Stimulated activated CD4-positive, alpha-beta T cell treated with anti-CD3 and anti-CD28 coated beads, TNF-alpha, amount 100 ng/mL, for 48 hours (primary cell): Measurements from ENCODE around the gene CX3CL1.
"Not testable (repeated sequence)": the region's sequence is repeated elsewhere in the genome, so short reads cannot be mapped to it uniquely, and the experiment has no call there.

ENCODE experiments used
- DNase-seq, 3 donors: peaks; one replicate each; pipeline ENCODE4 v3.0.0-alpha.2; 2020; ENCODE audit warnings: low read depth in 3 of 3

Gene CX3CL1

DNA sequence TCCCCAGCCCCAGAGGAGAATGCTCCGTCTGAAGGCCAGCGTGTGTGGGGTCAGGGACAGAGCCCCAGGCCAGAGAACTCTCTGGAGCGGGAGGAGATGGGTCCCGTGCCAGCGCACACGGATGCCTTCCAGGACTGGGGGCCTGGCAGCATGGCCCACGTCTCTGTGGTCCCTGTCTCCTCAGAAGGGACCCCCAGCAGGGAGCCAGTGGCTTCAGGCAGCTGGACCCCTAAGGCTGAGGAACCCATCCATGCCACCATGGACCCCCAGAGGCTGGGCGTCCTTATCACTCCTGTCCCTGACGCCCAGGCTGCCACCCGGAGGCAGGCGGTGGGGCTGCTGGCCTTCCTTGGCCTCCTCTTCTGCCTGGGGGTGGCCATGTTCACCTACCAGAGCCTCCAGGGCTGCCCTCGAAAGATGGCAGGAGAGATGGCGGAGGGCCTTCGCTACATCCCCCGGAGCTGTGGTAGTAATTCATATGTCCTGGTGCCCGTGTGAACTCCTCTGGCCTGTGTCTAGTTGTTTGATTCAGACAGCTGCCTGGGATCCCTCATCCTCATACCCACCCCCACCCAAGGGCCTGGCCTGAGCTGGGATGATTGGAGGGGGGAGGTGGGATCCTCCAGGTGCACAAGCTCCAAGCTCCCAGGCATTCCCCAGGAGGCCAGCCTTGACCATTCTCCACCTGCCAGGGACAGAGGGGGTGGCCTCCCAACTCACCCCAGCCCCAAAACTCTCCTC is 10.4 kb downstream of the CX3CL1 start:
- no peak for DNase-seq

DNA sequence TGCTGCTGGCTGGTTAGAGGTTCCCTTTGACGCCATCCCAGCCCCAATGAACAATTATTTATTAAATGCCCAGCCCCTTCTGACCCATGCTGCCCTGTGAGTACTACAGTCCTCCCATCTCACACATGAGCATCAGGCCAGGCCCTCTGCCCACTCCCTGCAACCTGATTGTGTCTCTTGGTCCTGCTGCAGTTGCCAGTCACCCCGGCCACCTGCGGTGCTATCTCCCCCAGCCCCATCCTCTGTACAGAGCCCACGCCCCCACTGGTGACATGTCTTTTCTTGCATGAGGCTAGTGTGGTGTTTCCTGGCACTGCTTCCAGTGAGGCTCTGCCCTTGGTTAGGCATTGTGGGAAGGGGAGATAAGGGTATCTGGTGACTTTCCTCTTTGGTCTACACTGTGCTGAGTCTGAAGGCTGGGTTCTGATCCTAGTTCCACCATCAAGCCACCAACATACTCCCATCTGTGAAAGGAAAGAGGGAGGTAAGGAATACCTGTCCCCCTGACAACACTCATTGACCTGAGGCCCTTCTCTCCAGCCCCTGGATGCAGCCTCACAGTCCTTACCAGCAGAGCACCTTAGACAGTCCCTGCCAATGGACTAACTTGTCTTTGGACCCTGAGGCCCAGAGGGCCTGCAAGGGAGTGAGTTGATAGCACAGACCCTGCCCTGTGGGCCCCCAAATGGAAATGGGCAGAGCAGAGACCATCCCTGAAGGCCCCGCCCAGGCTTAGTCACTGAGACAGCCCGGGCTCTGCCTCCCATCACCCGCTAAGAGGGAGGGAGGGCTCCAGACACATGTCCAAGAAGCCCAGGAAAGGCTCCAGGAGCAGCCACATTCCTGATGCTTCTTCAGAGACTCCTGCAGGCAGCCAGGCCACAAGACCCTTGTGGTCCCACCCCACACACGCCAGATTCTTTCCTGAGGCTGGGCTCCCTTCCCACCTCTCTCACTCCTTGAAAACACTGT is 11.3 kb downstream of the CX3CL1 start:
- no peak for DNase-seq

DNA sequence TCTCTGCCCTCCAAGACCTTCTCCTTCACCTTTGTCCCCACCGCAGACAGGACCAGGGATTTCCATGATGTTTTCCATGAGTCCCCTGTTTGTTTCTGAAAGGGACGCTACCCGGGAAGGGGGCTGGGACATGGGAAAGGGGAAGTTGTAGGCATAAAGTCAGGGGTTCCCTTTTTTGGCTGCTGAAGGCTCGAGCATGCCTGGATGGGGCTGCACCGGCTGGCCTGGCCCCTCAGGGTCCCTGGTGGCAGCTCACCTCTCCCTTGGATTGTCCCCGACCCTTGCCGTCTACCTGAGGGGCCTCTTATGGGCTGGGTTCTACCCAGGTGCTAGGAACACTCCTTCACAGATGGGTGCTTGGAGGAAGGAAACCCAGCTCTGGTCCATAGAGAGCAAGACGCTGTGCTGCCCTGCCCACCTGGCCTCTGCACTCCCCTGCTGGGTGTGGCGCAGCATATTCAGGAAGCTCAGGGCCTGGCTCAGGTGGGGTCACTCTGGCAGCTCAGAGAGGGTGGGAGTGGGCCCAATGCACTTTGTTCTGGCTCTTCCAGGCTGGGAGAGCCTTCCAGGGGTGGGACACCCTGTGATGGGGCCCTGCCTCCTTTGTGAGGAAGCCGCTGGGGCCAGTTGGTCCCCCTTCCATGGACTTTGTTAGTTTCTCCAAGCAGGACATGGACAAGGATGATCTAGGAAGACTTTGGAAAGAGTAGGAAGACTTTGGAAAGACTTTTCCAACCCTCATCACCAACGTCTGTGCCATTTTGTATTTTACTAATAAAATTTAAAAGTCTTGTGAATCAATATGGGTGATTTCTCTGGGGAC is 12.2 kb downstream of the CX3CL1 start:
- no peak for DNase-seq

DNA sequence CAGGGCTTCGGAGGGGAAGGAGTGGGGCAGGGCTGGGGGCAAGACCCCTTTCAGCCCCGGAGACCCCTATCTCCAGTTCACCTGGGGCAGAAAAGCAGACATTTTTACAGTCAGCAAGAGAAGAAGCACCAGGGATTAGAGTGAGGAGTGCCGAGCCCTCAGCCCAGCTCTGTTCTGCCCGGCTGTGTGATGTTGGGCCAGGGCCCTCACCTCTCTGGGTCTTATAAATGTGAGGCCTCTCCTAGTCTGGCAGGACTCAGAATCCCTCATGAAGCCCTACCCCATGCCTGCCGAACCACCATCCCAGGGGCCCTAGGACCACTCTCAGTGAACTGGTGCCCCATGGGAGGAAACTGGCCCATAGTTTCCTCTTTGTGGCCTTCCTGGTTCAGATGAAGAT is 12.8 kb downstream of the CX3CL1 start:
- no peak for DNase-seq

DNA sequence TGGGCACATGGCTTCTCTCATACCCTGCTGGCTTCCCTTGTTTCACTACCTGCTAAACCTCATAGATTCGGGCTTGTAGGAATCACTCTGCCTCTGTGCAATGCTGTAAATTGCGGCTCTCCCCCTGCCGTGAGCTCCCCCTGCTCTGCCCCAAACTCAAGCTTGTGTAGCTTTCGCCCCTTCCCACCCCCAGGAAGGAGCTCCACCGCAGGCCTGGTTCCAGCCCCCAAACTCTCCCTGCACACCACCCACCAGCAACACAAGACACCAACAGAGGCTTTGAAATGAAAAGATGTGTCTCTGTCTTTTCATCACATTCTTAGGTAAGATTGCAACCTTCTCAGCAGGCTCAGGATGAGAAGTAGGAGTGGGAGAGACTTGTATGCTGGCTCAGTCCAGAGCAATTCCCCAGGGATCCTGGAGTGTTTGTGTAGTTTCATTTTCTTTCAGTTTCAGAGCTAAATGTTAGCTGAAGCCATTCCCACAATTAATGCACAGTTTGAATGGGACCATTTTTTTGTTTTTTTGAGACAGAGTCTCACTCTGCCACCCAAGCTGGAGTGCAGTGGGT is 14.2 kb downstream of the CX3CL1 start:
- DNase-seq = no peak

DNA sequence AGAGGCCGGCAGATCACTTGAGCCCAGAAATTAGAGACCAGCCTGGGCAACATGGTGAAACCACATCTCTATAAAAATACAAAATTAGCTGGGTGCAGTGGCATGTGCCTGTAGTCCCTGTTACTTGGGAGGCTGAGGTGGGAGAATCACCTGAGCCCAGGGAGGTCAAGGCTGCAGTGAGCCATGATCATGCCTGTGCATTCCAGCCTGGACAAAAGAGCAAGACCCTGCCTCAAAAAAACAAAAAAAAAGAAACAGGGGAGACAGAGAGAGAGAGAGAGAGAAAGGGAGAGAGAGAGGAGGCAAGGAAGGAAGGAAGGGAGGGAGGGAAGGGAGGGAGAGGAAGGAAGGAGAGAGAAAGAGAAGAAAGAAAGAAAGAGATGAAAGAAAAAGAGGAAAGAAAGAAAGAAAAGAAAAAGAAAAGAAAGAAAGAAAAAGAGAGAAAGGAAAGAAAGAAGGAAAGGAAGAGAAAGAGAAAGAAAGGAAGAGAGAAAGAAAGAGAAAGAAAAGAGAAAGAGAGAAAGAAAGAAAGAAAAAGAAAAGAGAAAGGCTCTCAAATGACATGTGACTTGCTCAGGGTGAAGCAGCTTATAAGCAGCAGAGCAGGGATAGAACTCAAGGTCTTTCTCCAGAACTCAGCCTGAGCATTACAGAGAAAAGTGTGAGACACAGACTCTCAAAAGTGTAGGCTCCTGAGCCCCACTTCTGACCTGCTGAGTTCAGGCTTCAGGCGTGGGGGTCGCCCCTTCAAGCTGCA is 15.5 kb downstream of the CX3CL1 start:
- DNase-seq = no peak

DNA sequence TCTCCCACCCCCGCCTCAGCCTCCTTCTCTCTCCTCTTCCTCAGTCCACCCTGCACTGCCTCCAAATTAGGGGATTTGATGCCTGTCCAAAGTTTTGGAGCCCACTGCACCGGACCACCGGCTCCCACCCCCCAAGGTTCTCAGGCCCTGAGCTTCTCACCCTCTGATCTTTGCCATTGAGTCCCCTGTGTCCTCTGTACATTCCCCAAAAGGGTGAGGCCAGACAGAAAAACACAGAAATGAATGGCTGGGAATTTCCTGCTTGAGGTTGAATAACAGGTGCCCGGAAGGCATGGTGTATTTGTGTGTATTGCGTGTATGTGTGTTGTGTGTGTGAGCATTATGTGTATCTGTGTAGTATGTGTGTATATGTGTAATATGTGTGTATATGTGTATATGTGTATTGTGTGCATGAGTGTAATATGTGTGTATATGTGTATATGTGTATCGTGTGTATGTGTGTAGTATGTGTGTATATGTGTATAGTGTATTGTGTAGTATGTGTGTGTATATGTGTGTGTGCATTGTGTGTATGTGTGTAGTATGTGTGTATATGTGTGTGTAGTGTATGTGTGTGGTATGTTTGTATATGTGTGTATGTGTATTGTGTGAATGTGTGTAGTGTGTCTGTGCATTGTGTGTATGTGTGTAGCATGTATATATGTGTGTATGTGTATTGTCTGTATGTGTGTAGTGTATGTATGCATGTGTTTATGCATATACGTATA is 16.2 kb downstream of the CX3CL1 start:
- no peak for DNase-seq

DNA sequence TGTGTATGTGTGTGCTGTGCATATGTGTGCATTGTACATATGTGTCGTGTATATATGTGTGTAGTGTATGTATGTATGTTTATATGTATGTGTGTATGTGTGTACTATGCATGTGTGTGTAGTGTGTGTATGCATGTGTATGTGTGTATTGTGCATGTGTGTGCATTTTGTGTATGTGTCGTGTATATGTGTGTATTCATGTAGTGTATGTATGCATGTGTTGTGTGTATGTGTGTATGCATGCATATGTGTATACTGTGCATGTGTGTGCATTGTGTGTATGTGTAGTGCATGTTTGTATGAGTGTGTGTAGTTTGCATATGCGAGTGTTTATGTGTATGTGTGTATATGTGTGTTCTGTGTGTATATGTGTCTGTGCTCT is 16.8 kb downstream of the CX3CL1 start:
- DNase-seq = no peak

DNA sequence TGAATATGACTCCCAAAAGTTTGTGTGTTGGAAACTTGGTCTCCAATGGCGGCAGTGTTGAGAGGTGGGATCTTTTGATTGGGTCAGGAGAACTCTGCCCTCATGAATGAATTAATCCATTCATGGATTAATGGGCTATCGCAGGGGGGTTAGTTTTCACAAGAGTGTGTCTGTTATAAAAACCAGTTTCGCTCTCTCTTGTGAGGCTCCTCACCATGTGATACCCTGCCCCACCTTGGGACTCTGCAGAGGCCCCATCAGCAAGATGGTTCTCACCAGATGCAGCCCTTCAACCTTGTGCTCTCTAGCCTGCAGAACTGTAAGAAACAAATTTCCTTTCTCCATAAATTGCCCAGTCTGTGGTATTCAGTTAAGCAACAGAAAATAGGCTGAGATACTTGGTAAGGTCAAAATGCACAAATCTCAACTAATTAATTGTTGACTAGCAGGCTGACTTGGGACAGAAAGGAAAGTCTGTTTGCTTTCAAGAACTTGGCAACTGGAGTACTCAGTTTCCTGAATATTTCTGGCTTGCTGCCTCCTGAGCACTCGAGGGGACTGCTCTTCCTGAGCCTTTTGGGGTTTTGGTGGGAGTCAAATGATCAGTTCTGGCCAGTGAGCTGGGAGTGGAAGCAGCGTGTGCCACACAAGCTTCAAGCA is 18.5 kb downstream of the CX3CL1 start:
- DNase-seq = no peak

DNA sequence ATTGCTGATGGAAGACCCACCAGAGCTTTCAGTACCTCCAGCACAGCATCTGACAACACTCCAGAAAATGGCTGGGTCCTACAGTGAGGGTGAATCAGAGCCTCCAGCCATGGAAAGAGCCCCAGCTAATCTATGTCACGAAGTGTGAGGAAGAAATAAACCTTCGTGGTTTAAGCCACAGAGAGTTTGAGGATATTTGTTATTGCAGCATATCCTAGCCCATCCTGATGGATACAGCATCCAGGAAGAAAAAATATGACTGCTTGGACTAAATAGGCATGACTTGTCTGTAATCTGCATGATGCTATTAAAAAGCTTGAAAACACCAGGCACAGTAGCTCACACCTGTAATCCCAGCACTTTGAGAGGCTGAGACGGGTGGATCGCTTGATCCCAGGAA is 19.0 kb downstream of the CX3CL1 start:
- DNase-seq = no peak

DNA sequence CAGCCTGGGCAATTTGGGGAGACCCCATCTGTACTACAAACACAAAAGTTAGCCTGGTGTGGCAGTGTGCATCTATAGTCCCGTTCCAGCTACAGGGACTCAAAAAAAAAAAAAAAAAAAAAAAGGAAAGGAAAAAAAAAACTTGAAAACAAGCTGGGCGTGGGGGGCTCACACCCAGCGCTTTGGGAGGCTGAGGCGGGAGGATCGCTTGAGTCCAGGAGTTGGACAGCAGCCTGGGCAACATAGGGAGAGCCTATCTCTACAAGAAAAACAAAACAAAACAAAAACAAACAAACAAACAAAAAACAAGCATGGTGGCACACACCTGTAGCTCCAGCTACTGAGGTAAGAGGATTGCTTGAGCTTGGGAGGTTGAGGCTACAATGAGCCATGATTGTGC is 19.4 kb downstream of the CX3CL1 start:
- DNase-seq = no peak

DNA sequence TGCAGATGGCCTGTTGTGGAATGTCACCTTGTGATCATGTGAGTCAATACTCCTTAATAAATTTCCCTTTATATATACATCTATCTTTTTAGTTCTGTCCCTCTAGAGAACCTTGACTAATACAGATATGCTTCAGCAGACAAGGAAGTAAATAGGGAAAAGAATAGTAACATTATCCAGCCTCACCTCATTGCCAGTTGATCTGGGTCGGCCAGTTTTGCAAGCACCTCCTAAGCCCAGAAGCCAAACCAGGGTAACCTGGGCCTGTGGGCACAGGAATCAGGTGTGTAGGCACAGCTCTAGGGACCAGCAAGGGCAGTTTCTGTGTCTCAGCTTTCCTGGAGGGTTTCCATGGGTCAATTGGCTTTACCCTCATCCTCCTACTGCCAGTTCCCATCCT is 20.4 kb downstream of the CX3CL1 start:
- DNase-seq = no peak

DNA sequence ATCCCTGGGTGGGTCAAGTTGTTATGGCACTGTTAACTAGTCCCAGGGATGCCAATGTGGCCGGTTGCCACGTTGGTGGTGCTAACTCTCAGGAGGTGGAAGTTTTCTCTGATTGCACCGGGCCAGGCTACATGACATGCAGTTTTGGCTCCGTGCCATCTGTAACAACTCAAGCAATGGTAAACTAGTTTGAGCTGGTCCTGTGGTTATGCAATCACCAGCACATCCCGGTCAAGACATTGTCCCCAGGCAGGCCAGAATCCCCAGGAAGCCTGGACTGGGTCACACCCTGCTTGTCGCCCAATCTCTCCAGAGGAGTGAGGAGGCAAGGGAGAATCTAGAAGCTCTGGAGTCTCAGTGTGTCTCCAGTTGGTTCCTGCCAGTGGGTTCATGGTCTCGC is 22.2 kb downstream of the CX3CL1 start:
- DNase-seq = no peak

DNA sequence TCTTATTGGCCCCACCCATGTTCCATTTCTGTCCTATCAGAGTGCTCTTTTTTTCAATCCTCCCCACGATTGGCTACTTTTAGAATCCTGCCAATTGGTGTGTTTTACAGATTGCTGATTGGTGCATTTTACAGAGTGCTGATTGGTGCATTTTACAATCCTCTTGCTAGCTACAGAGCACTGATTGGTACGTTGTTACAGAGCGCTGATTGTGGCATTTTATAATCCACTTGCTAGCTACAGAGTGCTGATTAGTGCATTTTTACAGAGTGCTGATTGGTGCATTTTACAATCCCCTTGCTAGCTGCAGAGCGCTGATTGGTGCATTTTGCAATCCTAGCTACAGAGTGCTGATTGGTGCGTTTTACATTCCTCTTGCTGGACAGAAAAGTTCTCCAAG is 22.7 kb downstream of the CX3CL1 start:
- no peak for DNase-seq

DNA sequence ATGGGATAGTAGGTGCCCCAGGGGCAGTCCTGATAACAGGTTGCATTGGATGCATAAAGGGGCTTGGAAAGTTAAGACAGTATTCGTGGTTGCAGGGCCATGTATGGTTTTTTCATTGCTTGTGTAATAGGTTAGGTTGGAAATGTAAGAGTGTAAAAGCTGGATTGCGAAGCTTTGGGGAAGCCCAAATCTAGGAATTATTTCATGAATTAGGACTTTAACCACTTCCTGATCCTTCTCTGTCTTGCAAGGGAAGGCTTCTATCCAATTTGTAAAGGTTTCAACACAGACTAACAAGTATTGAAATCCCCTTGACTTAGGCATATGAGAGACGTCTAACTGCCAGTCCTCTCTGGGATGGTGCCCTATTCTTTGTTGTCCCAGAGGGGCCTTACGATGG is 24.5 kb downstream of the CX3CL1 start:
- no peak for DNase-seq

DNA sequence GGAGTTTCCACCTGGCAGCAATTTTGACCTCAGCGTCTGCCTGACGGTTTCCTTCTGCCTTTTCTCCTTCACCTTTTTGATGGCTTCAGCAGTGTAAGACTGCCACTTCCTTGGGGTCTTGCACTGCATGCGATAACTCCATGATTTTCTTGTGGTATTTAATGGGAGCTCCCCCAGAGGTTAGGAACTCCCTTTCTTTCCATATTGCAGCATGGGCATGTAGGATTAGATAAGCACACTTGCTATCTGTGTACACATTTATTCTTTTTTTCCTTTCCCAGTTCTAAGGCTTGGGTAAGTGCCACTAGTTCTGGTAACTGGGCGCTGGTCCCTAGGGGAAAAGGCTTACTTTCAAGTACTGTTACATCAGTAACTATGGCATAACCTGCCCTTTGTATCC is 25.2 kb downstream of the CX3CL1 start:
- DNase-seq = not testable (repeated sequence)

DNA sequence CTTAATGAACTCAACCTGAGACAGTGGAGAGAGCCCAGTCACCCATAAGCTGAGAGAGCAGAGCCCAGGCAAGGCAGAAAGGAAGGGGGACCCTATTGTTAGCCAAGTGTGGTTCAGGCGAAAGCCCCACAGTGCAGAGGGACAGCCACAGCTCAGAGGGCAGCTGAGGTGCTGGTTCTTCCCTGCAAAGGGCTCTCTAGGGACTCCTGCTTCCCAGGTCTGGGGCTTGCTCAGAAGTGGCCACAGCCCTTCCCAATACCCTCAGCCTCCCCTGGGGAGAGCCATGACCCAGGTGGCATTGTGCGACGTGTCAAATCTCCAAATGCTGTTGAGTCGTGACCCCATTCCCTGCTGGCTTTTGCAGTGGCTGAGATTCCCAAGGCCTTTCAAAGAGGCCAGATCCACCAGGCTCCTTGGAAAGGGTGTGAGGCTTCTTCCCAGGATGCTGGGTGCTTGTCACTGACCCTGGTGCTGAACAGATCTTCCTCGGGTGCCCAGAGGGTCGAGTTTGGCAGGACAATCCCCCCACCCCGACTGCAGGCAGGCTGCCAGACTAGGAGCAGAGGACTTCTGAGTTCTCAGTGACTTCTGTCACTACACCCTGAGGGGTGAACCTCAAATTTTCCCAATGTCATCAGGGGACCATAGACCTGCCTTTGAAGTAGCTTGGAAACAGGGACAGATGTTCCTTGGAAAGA is 29.8 kb downstream of the CX3CL1 start:
- DNase-seq = no peak

DNA sequence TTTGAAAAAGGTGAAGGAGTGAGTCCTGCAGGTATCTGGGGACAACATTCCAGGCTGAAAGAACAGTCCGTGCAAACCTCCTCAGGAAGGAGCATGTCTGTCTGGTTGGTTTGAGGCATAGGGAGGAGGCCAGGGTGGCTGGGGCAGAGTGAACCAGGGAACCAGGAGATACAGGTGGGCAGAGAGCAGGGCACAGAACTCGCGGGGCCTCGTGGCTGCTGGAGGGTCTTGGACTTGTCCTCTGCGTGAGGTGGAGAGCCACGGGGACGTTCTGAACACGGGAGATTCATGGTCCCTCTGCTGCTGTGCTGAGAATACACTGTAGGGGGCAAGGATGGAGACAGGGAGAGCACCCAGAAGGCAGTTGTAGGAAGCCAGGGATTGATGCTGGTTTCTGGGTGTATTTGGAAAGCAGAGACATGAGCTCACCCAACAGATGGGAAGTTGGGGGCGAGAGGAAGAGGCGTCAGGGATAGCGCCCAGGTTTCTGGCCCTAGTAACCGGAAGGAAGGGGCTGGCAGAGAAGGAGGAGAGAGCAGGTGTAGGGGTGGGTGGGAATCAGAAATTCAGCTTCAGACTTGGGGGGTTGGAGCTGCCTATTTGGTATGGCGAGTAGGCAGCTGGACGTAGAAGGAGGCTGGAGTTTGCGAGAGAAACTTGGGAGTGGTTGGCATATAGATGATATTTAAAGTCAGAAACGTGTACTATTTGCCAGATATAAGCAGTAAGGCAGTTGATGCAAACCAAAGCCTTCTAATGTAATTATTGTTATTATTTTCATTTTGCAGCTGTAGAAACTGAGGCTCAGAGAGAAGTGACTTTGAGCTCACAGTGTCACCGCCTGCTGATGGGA is 31.9 kb downstream of the CX3CL1 start, which contains the start of gene CCL17:
Gene CCL17 (plus strand): TSS at position 803 of the 853 bp plus-strand sequence. CDS start 9,166 bp downstream, outside the sequence.
- no peak for DNase-seq
